GM18526 (cell line): ENCODE measurements around the gene MAP6.
A peak's percentile ranks its signal among the peaks of the same experiment; 100 is the strongest.

Experiments used
- POLR2A ChIP-seq: IDR thresholded peaks from 3 replicates; pipeline ENCODE4 v1.6.1; 2011; ENCODE audit not compliant: insufficient read length; ENCODE audit errors: extremely low read depth

Gene MAP6

GRCh38 chr11:75574698-75575602, 93.9 kb downstream of the MAP6 start:
- TF ChIP-seq POLR2A = no peak

DNA sequence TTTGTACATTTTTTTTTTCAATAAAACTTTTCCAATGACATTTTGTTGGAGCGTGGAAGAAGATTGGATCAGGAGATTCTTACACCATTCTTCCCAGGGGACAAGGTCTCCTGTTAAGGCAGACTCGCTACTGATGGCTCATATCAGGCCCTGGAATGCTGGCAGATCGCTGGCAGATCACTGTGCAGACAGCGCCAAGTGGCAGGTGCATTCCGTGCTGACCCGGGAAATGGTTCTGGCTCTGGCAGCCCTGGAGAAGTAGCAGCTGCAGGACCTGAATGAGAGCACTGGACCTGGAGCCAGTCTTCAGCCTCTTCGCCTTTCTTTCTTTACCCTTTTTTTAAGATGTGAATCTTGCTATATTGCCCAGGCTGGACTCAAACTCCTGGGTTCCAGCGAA, 96.1 kb downstream of the MAP6 start:
- TF ChIP-seq POLR2A = no peak

GRCh38 chr11:75571625-75572024, 97.2 kb downstream of the MAP6 start:
- no peak for TF ChIP-seq POLR2A

- TF ChIP-seq POLR2A = no peak
Observed at GRCh38 chr11:75570559-75571139, 98.2 kb downstream of the MAP6 start.

DNA sequence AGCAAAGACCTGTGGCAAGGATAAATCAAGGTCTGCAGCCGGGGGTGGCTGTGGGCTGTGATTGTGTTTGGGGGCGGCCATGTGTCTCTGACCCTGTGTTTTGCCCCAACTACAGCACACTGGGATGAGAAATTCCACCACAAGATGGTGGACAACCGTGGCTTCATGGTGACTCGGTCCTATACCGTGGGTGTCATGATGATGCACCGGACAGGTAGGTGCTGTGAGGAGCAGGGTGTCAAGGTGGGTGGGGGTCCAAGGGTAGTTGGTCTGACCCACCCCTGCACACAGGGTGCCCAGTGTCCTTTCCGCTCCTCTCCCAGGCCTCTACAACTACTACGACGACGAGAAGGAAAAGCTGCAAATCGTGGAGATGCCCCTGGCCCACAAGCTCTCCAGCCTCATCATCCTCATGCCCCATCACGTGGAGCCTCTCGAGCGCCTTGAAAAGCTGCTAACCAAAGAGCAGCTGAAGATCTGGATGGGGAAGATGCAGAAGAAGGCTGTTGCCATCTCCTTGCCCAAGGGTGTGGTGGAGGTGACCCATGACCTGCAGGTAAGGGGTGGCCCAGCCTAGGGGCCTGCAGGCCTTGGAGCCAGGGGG, 100.1 kb downstream of the MAP6 start:
- TF ChIP-seq POLR2A = no peak

- no peak for TF ChIP-seq POLR2A
Observed at GRCh38 chr11:75567971-75568370, 100.9 kb downstream of the MAP6 start.

DNA sequence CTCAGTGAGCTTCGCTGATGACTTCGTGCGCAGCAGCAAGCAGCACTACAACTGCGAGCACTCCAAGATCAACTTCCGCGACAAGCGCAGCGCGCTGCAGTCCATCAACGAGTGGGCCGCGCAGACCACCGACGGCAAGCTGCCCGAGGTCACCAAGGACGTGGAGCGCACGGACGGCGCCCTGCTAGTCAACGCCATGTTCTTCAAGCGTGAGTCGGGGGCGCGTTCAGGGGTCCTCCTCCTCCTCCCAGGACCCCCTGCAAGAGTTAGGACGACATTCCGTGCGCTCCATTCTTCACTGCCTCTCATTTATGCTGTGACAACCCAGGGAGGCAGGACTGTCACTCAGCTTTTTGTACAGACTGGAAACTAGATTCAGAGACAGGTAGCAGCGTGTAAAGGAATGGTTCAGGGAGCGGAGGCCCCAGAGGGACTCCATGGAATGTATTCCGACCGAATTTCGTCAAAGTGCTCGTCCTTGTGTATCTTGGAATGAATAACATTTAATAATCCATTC, 102.0 kb downstream of the MAP6 start:
- TF ChIP-seq POLR2A = no peak

GRCh38 chr11:75565916-75566762, 102.7 kb downstream of the MAP6 start:
- no peak for TF ChIP-seq POLR2A

DNA sequence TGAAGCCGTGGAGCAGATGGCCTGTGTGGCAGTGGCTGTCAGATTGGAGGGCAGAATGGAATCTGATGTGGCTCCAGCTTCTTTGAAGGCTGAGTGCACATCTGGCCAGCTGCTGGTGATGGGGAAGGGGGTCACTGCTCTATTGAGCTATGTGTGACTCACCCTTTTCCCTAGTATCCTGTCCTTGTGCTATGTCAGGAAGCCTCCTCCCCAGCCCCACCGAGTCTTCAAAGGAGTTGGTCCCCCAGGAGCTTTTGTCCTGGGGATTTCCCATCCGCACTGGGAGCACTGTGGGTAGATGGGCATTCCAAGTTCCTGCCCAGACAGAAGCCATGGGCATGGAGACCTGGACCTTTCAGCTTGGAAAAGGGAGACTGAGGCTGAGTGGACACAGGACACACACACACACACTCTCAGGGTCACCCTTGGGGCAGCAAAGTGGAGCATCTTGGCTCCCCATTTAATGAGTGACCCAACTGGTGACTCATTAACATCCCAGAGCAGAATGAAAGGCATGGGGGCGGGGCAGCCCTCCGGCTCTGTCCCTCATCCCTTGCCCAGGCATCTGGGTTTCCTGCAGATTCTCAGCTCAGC, 103.5 kb downstream of the MAP6 start:
- no peak for TF ChIP-seq POLR2A

GRCh38 chr11:75563978-75564552, 104.8 kb downstream of the MAP6 start:
- no peak for TF ChIP-seq POLR2A

- no peak for TF ChIP-seq POLR2A
Observed at GRCh38 chr11:75563501-75563977, 105.3 kb downstream of the MAP6 start.

GRCh38 chr11:75562836-75563484, 105.9 kb downstream of the MAP6 start:
- TF ChIP-seq POLR2A = no peak

GRCh38 chr11:75562048-75562835, 106.6 kb downstream of the MAP6 start, which contains the start of gene SERPINH1:
Gene SERPINH1, plus strand, starts transcription at chr11:75562253. Its CDS starts 4,097 bp downstream, at chr11:75566350.
- TF ChIP-seq POLR2A = peak; percentile 82
